ENCODE data around the gene TEX261.

DNA sequence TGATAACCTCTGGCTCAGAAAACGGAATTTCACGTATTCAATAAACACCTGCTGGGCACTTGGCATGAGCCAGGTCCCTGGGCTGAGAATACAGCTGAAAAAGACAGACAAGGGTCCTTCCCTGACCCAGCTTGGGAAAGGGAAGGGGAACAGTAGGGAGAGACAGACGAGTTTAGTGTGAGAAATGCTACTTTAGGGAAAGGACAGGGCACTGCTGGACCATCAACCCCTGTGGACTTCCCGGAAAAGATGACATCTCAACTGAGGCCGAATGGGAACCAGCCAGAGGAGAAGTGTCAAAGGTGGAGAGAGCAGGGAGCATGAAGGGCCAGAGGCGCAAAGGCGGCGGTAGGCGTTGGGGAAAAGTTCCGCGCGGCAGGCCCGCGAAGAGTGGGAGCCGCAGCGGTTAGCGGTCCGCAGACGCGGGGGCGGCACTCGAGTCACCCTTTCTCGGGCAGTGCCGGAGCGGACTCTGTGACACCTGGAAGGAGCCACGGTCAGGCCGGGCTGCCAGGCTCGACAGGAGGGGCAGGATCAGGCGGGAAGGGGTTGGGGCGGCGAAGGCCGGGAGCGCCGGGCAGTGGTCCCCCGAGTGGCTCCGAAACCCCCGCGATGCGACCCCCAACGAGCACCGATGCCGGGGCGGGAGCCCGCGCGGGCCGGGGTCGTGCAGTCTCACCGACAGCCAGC lies 519 bp downstream of the TEX261 start:
- TF ChIP-seq, protein P1, sequence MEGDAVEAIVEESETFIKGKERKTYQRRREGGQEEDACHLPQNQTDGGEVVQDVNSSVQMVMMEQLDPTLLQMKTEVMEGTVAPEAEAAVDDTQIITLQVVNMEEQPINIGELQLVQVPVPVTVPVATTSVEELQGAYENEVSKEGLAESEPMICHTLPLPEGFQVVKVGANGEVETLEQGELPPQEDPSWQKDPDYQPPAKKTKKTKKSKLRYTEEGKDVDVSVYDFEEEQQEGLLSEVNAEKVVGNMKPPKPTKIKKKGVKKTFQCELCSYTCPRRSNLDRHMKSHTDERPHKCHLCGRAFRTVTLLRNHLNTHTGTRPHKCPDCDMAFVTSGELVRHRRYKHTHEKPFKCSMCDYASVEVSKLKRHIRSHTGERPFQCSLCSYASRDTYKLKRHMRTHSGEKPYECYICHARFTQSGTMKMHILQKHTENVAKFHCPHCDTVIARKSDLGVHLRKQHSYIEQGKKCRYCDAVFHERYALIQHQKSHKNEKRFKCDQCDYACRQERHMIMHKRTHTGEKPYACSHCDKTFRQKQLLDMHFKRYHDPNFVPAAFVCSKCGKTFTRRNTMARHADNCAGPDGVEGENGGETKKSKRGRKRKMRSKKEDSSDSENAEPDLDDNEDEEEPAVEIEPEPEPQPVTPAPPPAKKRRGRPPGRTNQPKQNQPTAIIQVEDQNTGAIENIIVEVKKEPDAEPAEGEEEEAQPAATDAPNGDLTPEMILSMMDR (IDR thresholded peaks at IDR 0.05; ENCODE audit: insufficient read depth, low read depth, low read length) = no peak
- TF ChIP-seq EZH2 (IDR thresholded peaks at IDR 0.05; ENCODE audit: insufficient read depth, low read length) = no peak
